Mesothelial cell of epicardium (in vitro differentiated cells): Measurements from ENCODE around the gene GATC. TPM values are rescaled to one million over a fixed set of nuclear protein-coding genes. Genes with fewer than 3 reads are reported as not detected.
A peak's percentile ranks its signal among the peaks of the same experiment; 100 is the strongest.

ENCODE experiments used
- DNase-seq, 2 experiments: peaks; one replicate each; pipeline ENCODE4 v3.0.0; 2021; ENCODE audit warnings: low spot score in 2 of 2; ENCODE audit not compliant: unreplicated experiment in 2 of 2
- H3K27ac Mint-ChIP-seq: 2 replicates; pipeline ENCODE4 v1.8.0; 2021; ENCODE audit warnings: mixed read lengths
- H3K27me3 Mint-ChIP-seq: 2 replicates; pipeline ENCODE4 v1.8.0; 2021; ENCODE audit warnings: low read depth, mixed read lengths
- H3K36me3 Mint-ChIP-seq: 2 replicates; pipeline ENCODE4 v1.8.0; 2021; ENCODE audit warnings: mixed read lengths
- H3K4me1 Mint-ChIP-seq: 2 replicates; pipeline ENCODE4 v1.8.0; 2021; ENCODE audit warnings: mixed read lengths
- H3K4me3 Mint-ChIP-seq: 2 replicates; pipeline ENCODE4 v1.8.0; 2021; ENCODE audit warnings: mild to moderate bottlenecking, moderate library complexity, mixed read lengths
- H3K9me3 Mint-ChIP-seq: 2 replicates; pipeline ENCODE4 v1.8.0; 2021; ENCODE audit warnings: mixed read lengths
- CTCF ChIP-seq: fragments of 200-600 bp; sonication (generic); IDR thresholded peaks from one replicate; pipeline ENCODE4 v1.5.0; 2021; ENCODE audit warnings: antibody characterized with exemption; ENCODE audit not compliant: unreplicated experiment
- total RNA-seq: library from RNA; stranded (reverse); gene quantifications from 3 replicates; pipeline ENCODE4 v1.2.1, GENCODE V29; 2021

GATC gene
- total RNA-seq, 1 donor from 2014 or later = 30.8 TPM

DNA sequence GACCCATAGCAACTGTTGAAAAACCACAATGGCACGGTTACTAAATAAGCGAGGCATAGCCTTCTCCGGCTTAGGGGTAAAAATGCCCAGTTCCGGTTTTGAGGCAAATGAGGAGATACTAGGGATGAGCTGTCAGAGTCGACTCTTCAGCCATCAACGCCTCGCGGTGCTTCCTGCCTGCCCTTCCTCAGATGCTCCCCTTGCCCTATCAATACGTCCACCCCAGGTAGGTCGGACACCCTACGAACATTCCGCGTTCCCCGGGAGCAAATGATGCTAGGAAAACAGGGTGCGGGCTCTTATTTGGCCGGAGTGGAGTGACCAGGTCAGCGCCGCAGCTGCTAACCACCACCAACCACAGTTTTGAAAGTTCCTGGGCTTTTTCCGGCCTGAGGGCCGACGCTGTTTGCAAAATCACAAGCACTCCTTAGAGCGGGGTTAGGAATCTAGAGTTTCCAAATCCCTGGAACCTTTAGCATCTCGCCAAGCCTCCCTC, 22.1 kb downstream of the GATC start:
- Mint-ChIP-seq H3K27me3 (no peaks in the 10 kb centered on the region), H3K36me3 (peaks cover 24% of the 10 kb centered on the region), H3K4me3 (peak overlapping the region; percentile 87), H3K27ac (peak overlapping the region; percentile 92), H3K4me1 (peaks cover 32% of the 10 kb centered on the region), H3K9me3 (no peaks in the 10 kb centered on the region)
- DNase-seq = peak in 1 of 2 experiments; percentile 39
- no peak for TF ChIP-seq CTCF

GRCh38 chr12:120468821-120469449, 22.7 kb downstream of the GATC start:
- Mint-ChIP-seq H3K27ac (peak overlapping the region; percentile 92), H3K36me3 (peaks cover 18% of the 10 kb centered on the region), H3K27me3 (no peaks in the 10 kb centered on the region), H3K4me1 (peaks cover 36% of the 10 kb centered on the region), H3K4me3 (peak overlapping the region; percentile 87), H3K9me3 (no peaks in the 10 kb centered on the region)
- DNase-seq = peak in 1 of 2 experiments; percentile 65
- TF ChIP-seq CTCF = no peak

- Mint-ChIP-seq H3K36me3 (peaks cover 12% of the 10 kb centered on the region), H3K27me3 (no peaks in the 10 kb centered on the region), H3K4me3 (peak within 1 kb of the TSS; percentile 87), H3K27ac (peak within 1 kb of the TSS; percentile 98), H3K4me1 (peaks cover 43% of the 10 kb centered on the region), H3K9me3 (no peaks in the 10 kb centered on the region)
- DNase-seq = peak; percentile 94 to 98
- peak; percentile 83 for TF ChIP-seq CTCF
These were observed 23.4 kb downstream of the GATC start, which contains the start of gene SRSF9 for GRCh38 chr12:120469450-120470149. Gene SRSF9, minus strand, starts transcription at chr12:120469748. Its CDS starts 139 bp downstream, at chr12:120469609.

DNA sequence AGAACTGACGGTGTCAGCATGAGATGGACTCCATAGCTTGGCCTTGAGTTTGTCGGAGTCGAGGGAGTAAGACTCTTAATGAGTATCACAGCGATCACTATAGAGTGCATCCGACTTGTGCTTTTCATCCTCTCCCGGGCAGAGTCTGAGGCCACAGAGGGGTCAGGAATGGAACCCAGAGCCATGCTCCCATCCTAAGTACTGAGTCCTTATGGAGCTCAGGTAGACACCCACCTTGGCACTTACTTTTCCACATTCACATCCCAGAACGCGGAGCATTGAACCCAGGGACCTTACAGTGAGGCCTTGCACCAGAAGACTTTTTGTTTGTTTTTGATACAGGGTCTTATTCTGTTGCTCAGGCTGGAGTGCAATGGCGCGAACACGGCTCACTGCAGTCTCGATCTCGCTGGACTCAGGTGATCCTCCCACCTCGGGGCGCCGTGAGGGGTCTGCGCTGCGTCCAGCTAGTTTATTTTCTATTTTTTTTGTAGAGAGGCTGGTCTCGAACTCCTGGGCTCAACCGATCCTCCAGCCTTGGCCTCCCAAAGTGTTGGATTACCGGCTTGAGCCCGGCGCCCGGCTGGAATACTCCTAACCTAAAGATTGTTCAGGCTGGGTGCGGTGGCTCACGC, 24.0 kb downstream of the GATC start:
- Mint-ChIP-seq H3K9me3 (no peaks in the 10 kb centered on the region), H3K36me3 (peaks cover 8% of the 10 kb centered on the region), H3K4me1 (peaks cover 48% of the 10 kb centered on the region), H3K27ac (peak overlapping the region; percentile 98), H3K4me3 (peak overlapping the region; percentile 87), H3K27me3 (no peaks in the 10 kb centered on the region)
- TF ChIP-seq CTCF = no peak
- DNase-seq = no peak

DNA sequence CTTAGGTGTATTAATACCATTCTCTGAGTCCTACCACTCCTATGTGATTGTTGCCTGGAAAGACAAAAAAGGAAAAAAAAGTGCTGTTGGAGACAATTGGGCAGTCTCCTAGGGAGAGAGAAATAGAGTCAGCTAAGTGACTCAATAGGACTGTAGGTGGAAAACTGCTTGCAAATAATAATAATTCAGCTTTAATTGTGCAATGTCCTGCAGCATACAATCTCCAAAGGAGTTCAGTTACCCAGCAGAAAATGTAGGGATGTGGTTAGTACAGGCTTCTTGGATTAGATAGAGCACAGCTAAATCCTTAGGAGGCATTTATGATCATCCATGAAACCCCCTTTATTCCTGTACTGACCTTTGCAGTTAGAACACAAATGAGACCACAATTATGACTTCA, 26.3 kb downstream of the GATC start:
- DNase-seq = no peak
- H3K36me3 Mint-ChIP-seq = peaks cover under 1% of the 10 kb centered on the region
- H3K4me3 Mint-ChIP-seq = no peak overlapping the region
- H3K27me3 Mint-ChIP-seq = no peaks in the 10 kb centered on the region
- no peak for TF ChIP-seq CTCF
- peak overlapping the region; percentile 78 for H3K27ac Mint-ChIP-seq
- H3K4me1 Mint-ChIP-seq = peaks cover 50% of the 10 kb centered on the region
- no peaks in the 10 kb centered on the region for H3K9me3 Mint-ChIP-seq
